Gastroesophageal sphincter (tissue), 3 donors: ENCODE data around the gene SLC25A46.

Source experiments
- CTCF ChIP-seq, 4 experiments: fragments of 200-600 bp in 2 of 4; fragments of 450-650 bp in 2 of 4; sonication (generic) in 1 of 4; IDR thresholded peaks; one replicate each; pipeline ENCODE4 v1.5.1; 2017 to 2019; ENCODE audit warnings: antibody characterized with exemption in 4 of 4, mild to moderate bottlenecking in 2 of 4, moderate library complexity in 2 of 4
- EP300 ChIP-seq: sonication (generic); formaldehyde crosslinking; IDR thresholded peaks from one replicate; pipeline ENCODE4 v1.6.1; 2017; ENCODE audit warnings: antibody characterized with exemption, mild to moderate bottlenecking
- POLR2A ChIP-seq, 2 donors: fragments of 450-650 bp; IDR thresholded peaks; one replicate each; pipeline ENCODE4 v1.6.1; 2017; ENCODE audit warnings: antibody characterized with exemption in 2 of 2, mild to moderate bottlenecking in 2 of 2, moderate library complexity in 1 of 2
- POLR2AphosphoS5 ChIP-seq: sonication (generic); formaldehyde crosslinking; IDR thresholded peaks from one replicate; pipeline ENCODE4 v1.6.1; 2017; ENCODE audit warnings: antibody characterized with exemption

GRCh38 chr5:110757118-110757729 lies 18.4 kb downstream of the SLC25A46 start:
- TF ChIP-seq POLR2AphosphoS5 (peak; percentile 8), CTCF (IDR thresholded peaks at IDR 0.05) (peak; percentile 66 to 70 (median 68)), POLR2A (IDR thresholded peaks at IDR 0.05) (no peak), EP300 (no peak)
